GM19099 (cell line): ENCODE results near the gene LSM8.

Experiments
- POLR2A ChIP-seq: IDR thresholded peaks from 3 replicates; pipeline ENCODE4 v1.6.1; 2011; ENCODE audit warnings: low read depth; ENCODE audit not compliant: insufficient read length; ENCODE audit errors: extremely low read depth

Gene LSM8

GRCh38 chr7:118185163-118185860 is 1.3 kb downstream of the LSM8 start:
- TF ChIP-seq POLR2A, result no peak

- no peak for TF ChIP-seq POLR2A
These were observed 2.5 kb downstream of the LSM8 start for GRCh38 chr7:118186501-118186900.

DNA sequence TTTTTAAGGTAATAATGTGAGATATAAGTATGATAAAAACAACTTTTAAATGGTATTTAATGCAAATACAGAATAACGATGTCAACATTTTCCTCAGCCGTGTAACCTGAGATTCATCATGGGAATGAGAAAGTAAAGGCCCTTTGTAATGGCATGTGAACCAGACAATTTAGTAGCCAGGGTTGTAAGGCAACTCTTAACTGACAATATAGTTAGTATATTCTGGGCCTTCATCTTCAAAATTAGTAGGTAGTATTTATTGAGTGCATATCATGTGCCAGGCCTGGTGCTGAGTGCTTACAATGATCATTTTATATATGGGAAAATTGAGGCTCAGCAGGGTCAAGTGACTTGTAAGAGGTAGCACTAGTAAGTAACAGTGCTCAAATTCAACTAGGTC is 10.6 kb downstream of the LSM8 start:
- TF ChIP-seq POLR2A, result no peak

GRCh38 chr7:118195837-118196474 is 12.0 kb downstream of the LSM8 start:
- no peak for TF ChIP-seq POLR2A

DNA sequence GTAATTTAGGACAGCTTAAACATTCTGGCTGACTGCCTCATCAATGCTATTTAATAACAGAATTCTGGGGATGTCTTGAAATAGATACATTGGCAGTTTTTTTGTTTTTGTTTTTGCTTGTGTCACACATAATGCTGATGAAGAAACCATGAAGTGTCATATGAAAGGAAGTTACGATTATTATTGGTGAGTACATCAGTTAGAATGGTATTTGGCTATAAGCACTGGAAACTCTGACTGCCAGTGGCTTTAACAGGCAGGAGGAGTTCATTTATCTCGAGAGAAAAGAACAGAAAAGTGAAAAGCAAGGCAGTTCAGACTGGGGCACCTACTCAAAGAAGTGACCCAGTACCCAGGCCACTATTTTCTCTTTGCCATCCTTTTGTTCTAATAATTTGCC is 18.1 kb downstream of the LSM8 start:
- no peak for TF ChIP-seq POLR2A

DNA sequence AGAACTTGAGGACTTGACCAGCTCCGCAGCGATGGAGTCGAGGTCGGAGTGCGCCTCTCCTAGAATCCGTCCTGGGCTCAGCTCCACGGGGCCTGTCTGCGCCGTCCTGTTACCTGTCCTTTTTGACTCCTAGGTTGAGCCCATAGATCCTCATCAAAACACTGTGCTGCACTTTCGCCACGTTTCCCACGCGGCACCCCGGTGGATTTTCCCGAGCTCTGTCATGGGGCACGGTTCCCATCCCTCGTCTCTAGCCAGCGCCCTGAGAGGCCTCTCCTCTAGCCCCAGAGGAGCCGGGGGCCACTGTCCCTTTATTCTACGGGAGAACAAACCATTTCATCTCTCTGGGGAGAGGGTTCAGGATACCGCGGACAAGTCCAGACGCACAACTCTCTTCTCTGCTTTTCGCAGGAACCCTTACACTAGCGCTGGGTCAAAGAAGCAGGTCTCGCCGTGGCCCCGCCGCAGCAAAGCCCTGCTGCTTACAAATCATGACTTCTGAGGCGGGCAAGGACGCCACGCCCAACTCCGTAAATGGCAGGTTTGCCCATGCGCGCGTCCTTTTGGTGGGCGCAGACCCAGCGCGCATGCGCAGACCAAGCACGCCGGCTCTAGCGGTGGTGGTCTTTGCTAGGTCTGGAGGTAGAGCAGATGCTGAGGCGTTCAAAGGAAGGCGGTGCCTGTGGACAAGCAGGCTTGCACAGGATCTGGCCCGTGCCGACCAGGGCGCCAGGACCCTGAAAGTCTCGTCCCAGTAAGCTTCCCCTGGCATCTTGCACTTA is 30.3 kb downstream of the LSM8 start:
- peak; percentile 80 for TF ChIP-seq POLR2A

- TF ChIP-seq POLR2A, result no peak
These were observed 30.8 kb downstream of the LSM8 start for GRCh38 chr7:118214833-118215182.

- TF ChIP-seq POLR2A, result no peak
These were observed 33.3 kb downstream of the LSM8 start for GRCh38 chr7:118217210-118217619.

DNA sequence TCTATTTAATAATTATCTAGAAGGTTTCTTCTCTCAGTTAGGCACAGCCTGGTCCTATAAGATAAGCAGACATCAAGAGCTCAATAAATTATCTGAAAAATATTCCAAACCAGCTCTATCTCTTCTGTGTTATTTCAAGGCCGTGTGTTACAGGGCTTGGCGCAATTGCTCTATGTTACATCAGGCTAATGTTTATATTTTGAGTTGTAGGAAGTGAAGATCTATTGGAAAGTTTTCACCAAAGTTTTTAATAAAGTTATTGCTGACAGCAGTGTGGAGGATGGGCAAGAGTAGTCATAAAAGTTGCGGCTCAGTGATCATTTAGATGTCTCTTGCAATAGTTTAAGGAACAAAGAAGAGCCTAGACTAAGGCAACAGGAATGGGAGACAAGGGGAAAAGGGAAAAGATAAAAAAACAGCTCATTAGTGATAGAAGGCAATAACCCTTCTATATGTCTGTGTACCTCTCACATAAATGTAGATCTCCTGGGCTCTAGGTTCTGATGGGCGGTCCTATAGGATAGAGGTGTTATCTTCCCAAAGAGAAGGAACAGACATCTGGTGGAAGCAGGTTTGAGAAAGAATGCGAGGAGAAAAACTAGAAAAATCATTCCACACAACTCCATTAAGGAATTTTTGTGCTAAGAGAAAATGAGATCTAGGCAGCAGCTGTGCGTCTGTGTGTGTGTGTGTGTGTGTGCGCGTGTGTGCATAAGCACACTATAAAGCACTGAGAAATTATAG is 34.6 kb downstream of the LSM8 start:
- no peak for TF ChIP-seq POLR2A

GRCh38 chr7:118219157-118219512 is 35.2 kb downstream of the LSM8 start:
- TF ChIP-seq POLR2A, result no peak

GRCh38 chr7:118220583-118220982 is 36.6 kb downstream of the LSM8 start:
- TF ChIP-seq POLR2A, result no peak

DNA sequence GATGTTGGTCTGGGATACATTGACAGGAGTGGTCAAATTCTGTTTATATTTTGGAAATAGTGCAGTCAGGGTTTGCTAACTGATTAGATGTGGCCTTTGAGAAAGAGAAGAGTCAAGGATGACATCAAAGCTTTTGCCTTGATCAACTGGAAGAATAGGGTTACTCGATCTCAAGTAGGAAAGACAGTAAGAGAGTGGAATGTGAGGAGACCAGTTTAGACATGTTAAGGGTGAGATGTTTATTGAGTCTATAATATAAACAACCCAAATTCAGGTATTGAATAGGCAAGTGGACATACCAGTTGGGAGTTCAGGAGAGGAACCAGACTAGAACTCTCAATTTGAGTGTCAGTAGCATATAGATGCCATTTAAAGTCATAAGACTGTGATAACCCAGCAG is 38.6 kb downstream of the LSM8 start:
- no peak for TF ChIP-seq POLR2A

GRCh38 chr7:118224521-118224920 is 40.6 kb downstream of the LSM8 start, which contains the start of gene ANKRD7:
Gene ANKRD7 (plus strand): TSS chr7:118224704. CDS start chr7:118224831, 127 bp downstream.
- TF ChIP-seq POLR2A, result no peak

DNA sequence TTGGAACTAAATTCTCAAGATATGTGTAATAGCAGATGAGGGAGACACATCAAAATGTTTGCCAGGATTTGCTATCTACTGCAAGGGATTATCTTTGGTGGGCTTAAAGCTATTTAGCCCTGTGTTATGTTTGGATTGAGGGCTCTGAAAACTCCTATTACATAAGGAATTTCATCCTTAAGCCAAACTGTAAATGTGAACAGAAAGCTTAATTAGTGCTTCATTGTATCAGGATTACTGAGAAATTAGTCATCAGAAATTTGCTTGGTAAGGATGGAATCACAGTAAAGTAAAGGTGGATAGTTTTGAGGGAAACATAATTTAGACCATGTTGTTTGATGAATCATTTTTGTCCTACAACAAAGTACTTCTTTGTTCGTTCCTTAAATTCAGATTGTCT is 48.9 kb downstream of the LSM8 start:
- TF ChIP-seq POLR2A, result no peak

- TF ChIP-seq POLR2A, result no peak
These were observed 49.8 kb downstream of the LSM8 start for GRCh38 chr7:118233799-118234198.
